Effector memory CD4-positive, alpha-beta T cell (primary cell): ENCODE results near the gene POLE4.

ENCODE experiments used
- DNase-seq, 3 donors: peaks; one replicate each; pipeline ENCODE4 v3.0.0-alpha.2; 2020
- H3K27ac ChIP-seq: 2 replicates; pipeline ENCODE4 v1.7.0; 2013; ENCODE audit warnings: mild to moderate bottlenecking, low read length, moderate library complexity; ENCODE audit not compliant: insufficient read depth, poor library complexity, severe bottlenecking
- H3K27me3 ChIP-seq: replicated peaks from 2 replicates; pipeline ENCODE4 v1.7.0; 2013; ENCODE audit warnings: mild to moderate bottlenecking, low read length; ENCODE audit not compliant: insufficient read depth, control insufficient read depth, poor library complexity, severe bottlenecking
- H3K36me3 ChIP-seq: 2 replicates; pipeline ENCODE4 v1.7.0; 2013; ENCODE audit warnings: mild to moderate bottlenecking, low read length, moderate library complexity; ENCODE audit not compliant: control insufficient read depth, insufficient read depth
- H3K4me1 ChIP-seq: 2 replicates; pipeline ENCODE4 v1.7.0; 2013; ENCODE audit warnings: low read length, mild to moderate bottlenecking; ENCODE audit not compliant: control insufficient read depth, insufficient read depth, poor library complexity, severe bottlenecking
- H3K4me3 ChIP-seq: 2 replicates; pipeline ENCODE4 v1.7.0; 2013; ENCODE audit warnings: low read length, low read depth, mild to moderate bottlenecking; ENCODE audit not compliant: insufficient read depth, poor library complexity, severe bottlenecking
- H3K9me3 ChIP-seq: 2 replicates; pipeline ENCODE4 v1.7.0; 2013; ENCODE audit warnings: mild to moderate bottlenecking, low read length, moderate library complexity; ENCODE audit not compliant: control insufficient read depth

The POLE4 gene

DNA sequence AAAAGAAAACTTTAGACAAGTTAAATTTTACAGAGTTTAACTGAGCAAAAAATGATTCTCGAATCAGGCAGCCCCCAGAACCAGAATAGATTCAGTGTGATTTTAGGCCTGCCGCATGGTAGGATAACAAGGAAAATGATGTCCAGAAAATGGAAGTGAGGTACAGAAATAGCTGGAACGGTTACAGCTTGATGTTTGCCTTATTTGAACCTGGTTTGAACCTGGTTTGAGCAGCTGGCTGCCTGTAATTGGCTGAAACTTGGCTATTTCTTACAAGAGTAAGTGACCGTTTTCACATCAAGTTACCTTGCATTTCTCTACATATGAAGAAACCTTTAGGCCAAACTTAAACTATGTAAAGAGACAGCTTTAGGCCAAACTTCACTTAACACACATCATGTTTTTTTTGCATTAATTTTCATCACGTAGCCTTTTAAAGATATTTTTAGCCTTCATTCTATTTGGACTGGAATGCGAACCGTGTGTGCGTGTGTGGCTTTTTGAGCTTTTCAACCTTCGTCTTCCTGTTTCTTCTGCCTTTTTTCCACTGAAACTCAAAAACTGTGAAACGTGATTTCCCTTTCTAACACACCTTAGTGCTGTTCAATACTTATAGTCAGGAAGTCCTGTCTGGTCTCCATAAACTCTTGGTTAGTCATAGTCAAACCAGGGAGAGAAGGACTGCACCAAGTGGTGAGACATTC is 4.5 kb upstream of the POLE4 start:
- Histone ChIP-seq H3K27me3 (no peaks in the 10 kb centered on the region), H3K27ac (no peak overlapping the region), H3K9me3 (no peaks in the 10 kb centered on the region), H3K4me3 (no peak overlapping the region), H3K4me1 (peaks cover 5% of the 10 kb centered on the region), H3K36me3 (no peaks in the 10 kb centered on the region)
- DNase-seq: no peak

DNA sequence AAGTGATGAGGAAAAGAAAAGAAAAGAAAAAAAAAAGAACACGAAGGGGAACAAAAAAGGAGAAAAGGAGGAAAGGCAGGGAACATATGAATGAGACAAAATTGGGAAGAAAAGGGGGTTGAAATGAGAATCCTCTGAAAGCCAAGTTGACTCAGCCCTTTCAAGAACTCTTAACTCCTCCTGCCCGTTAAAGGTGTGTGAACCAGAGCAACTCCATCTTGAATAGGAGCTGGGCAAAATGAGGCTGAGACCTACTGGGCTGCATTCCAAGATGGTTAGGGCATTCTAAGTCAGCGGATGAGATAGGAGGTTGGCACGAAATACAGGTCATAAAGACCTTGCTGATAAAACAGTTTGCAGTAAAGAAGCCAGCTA is 4.0 kb upstream of the POLE4 start:
- H3K4me1 ChIP-seq: peaks cover 10% of the 10 kb centered on the region
- H3K27me3 ChIP-seq: no peaks in the 10 kb centered on the region
- H3K27ac ChIP-seq: no peak overlapping the region
- no peak for DNase-seq
- H3K9me3 ChIP-seq: no peaks in the 10 kb centered on the region
- no peak overlapping the region for H3K4me3 ChIP-seq
- no peaks in the 10 kb centered on the region for H3K36me3 ChIP-seq

DNA sequence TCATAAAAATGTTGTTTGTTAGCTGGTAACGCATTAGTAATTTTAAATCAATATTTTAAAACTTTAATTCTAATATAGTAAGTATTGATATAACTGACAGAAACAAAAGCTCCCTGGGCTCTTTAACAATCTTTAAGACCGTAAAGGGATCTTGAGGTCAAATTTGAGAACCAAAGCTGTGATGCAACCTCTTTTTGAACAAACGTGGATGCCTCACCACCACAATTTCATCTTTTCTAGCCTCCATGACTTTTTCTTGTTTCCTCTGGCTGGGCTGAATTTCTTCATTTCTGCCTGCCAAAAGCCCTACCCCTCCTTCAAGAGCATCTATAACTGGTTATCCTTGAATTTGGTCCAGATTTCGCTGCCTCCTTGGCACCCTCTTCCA is 563 bp upstream of the POLE4 start:
- H3K27ac ChIP-seq: peak overlapping the region; percentile 82
- H3K4me1 ChIP-seq: peaks cover 10% of the 10 kb centered on the region
- DNase-seq: no peak
- H3K4me3 ChIP-seq: peak overlapping the region; percentile 76
- no peaks in the 10 kb centered on the region for H3K27me3 ChIP-seq
- H3K9me3 ChIP-seq: no peaks in the 10 kb centered on the region
- peaks cover 2% of the 10 kb centered on the region for H3K36me3 ChIP-seq

DNA sequence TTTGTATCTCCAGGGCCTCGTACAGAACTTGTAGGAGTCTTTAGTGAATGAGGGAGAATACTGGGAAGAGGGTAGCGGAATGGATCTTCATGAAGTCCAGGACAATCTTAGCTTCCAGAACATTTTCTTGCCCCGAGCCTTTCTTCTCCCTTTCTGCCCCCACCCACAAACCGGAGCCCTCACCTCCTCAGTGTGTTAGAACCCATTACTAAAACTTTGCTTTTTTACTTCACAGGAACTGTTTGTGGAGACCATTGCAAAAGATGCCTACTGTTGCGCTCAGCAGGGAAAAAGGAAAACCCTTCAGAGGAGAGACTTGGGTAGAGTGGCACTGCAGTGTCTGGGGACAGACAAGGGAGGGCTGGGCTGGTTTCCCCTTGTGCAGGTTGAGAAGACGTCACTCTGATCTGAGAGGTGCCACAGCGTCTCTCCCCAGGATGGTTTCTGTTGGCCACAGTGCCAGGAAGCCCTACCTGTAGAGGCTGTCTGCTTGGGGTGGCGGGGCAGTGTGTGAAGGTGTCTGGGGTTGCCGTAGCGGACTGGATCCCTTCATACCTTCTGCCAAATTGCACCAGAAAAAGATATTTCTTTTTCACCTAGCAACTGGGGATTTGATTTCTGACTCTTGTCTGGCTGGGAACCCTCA is 786 bp downstream of the POLE4 start:
- H3K36me3 ChIP-seq: peaks cover 4% of the 10 kb centered on the region
- H3K4me1 ChIP-seq: peaks cover 10% of the 10 kb centered on the region
- H3K4me3 ChIP-seq: peak overlapping the region; percentile 76
- H3K27me3 ChIP-seq: no peaks in the 10 kb centered on the region
- DNase-seq: peak in 2 of 3 donors; percentile 4 to 5
- no peaks in the 10 kb centered on the region for H3K9me3 ChIP-seq
- H3K27ac ChIP-seq: peak overlapping the region; percentile 82

DNA sequence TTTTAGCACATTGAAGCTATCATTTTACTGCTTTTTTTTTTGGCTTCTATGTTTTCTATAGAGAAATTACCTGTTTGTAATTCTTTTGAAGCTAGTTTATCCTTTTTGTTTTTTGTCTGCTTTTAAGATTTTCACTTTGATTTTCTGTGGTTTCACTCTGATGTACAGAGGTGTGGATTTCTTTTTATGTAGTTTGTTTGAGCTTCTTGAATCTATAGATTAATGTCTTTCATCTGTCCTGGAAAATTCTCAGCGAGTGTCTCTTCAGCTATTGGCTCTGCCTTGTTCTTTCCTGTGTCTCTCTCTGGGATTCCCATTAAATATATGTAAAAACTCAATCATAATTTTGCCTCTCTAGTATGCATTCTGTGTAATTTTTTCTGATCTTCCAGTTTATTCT is 8.4 kb downstream of the POLE4 start:
- Histone ChIP-seq H3K27me3 (no peaks in the 10 kb centered on the region), H3K27ac (no peak overlapping the region), H3K4me3 (no peak overlapping the region), H3K4me1 (no peaks in the 10 kb centered on the region), H3K36me3 (peaks cover 4% of the 10 kb centered on the region), H3K9me3 (no peaks in the 10 kb centered on the region)
- no peak for DNase-seq

DNA sequence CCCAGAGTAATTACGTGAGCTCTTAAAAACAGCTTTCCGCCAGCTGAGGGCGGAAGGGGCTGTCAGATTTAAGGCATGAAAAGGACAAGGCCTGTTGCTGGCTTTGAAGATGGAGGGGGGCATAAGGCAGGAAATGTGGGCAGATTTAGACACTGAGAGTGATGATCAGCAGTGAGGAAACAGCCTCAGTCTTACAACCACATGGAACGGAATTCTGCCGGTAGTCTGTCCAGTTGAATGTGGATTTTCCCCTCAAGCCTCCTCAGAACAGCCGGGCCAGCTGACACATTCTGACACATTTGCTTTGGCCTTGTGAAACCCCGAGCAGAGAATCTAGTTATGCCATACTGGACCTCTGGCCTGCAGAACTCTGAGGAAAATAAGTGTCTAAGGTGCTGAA is 16.6 kb downstream of the POLE4 start:
- no peaks in the 10 kb centered on the region for H3K9me3 ChIP-seq
- DNase-seq: no peak
- no peaks in the 10 kb centered on the region for H3K36me3 ChIP-seq
- H3K4me3 ChIP-seq: no peak overlapping the region
- H3K27me3 ChIP-seq: no peaks in the 10 kb centered on the region
- H3K4me1 ChIP-seq: no peaks in the 10 kb centered on the region
- H3K27ac ChIP-seq: no peak overlapping the region

DNA sequence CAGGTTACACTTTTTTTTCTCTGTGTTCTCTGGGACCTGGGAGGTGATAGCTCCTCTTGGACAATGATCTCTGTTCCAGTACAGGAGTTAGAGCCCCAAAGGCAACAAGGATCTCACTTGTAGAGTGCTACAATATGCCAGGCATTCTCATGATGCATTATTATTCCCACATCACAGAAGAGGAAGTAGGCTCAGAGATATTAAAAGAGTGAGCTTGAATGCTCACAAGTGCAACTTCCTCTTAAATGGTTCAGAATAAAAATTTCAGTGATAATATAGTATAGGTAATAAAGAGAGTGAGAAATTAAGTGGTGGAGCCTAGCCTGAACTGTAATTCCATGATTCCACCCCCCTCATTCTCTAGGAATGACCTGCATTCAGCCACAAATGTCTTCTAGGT is 21.4 kb downstream of the POLE4 start:
- no peak for DNase-seq

DNA sequence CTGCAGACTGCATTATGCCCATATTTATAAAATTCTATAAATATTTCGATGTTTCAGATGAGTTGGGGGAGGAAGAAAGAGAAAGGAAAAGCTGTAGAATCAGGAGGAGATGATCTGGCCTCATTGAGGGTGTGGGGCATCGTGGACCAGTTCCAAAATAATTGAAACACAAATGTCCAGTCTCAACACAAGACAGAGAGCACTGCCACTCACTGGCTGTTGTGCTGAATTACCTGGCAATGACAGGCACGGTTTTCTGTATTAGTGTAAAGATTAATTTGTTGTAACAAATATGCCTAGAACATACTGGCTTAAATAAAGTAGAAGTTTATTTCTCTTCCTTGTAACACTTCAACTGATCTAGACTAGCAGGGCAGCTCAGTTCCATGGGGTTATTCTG is 24.1 kb downstream of the POLE4 start:
- H3K36me3 ChIP-seq: no peaks in the 10 kb centered on the region
- no peak for DNase-seq
- no peaks in the 10 kb centered on the region for H3K9me3 ChIP-seq
- H3K27ac ChIP-seq: no peak overlapping the region
- no peaks in the 10 kb centered on the region for H3K4me1 ChIP-seq
- H3K27me3 ChIP-seq: no peaks in the 10 kb centered on the region
- no peak overlapping the region for H3K4me3 ChIP-seq

More for the DNA sequence above, 21.4 kb downstream of the POLE4 start:
- Histone ChIP-seq H3K27me3 (no peaks in the 10 kb centered on the region), H3K36me3 (no peaks in the 10 kb centered on the region), H3K4me1 (no peaks in the 10 kb centered on the region), H3K4me3 (no peak overlapping the region), H3K27ac (no peak overlapping the region), H3K9me3 (no peaks in the 10 kb centered on the region)

DNA sequence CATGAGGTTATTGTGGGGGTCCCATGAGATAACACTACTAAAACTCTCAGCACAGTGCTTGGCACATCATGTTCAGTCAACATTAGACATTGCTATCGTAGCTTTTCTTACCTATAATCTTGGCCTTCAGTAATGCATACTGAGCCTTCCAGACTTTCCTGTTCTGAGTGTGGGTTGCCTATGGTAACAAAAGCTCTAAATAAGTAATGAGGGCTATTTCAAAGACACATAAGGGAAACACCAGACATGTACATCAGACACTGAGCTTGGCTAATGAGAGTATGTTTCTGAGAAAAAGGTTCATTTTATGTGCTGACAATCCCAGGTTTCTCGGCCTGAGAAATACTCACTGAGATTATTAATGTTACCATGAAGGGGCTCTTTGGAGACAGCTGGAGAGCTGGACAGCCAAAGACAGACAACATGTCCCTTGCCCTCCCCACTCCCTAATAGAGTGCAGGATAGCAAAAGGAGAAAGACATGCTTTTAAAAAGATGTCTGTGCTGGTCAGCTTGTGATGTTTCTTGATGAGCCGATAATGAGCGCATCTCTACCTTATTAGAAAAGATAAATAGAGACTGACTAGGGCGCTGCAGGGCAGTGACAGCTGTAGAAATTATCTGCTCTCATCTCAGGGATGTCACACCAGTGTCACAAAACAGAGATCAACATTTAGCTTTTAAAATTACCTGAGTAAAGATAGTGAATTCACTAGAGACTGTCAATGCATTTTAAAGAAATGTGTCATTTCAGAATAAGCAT is 25.4 kb downstream of the POLE4 start:
- H3K27me3 ChIP-seq: no peaks in the 10 kb centered on the region
- no peak overlapping the region for H3K27ac ChIP-seq
- no peak overlapping the region for H3K4me3 ChIP-seq
- H3K36me3 ChIP-seq: no peaks in the 10 kb centered on the region
- no peak for DNase-seq
- H3K4me1 ChIP-seq: no peaks in the 10 kb centered on the region
- no peaks in the 10 kb centered on the region for H3K9me3 ChIP-seq
